IPS-NIHi7 (cell line): Measurements from ENCODE around the gene WDR86.
A peak's percentile ranks its signal among the peaks of the same experiment; 100 is the strongest.

Experiments used
- DNase-seq: peaks from one replicate; pipeline ENCODE4 v3.0.0; 2012; ENCODE audit warnings: mixed read lengths; ENCODE audit errors: extremely low spot score

Gene WDR86

DNA sequence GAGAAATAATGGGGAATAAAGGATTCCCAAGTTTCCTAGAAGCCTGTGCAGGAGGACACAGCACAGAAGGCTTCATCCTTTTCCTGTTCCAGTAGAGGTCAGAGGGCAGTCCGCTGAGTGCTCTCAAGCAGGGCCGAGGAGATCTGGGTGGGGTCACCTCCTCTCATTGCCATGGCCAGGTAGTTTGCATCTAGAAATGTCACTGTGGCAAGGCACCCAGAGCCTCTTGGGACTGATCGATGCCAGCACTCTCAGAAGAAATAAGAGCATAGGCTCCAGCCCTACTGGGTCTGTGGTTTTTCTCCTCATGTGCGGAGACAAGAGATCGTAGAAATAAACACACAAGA, 60.4 kb downstream of the WDR86 start:
- no peak for DNase-seq

- DNase-seq = no peak
Measured at GRCh38 chr7:151348970-151349369, 60.9 kb downstream of the WDR86 start.

- DNase-seq = no peak
Measured at GRCh38 chr7:151347200-151347599, 62.6 kb downstream of the WDR86 start.

DNA sequence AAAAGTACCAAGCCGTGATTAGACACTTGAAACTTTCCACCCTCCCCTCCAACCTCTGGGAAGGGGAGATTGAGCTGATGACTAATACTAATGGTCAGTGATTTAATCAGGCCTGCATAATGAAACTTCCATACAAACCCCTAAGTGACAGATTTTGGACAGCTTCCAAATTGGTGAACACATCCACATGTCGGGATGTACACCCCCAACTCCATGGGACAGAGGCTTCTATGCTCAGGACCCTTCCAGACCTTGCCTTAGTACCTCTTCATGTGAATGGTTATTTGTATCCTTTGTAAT, 63.4 kb downstream of the WDR86 start:
- no peak for DNase-seq

DNA sequence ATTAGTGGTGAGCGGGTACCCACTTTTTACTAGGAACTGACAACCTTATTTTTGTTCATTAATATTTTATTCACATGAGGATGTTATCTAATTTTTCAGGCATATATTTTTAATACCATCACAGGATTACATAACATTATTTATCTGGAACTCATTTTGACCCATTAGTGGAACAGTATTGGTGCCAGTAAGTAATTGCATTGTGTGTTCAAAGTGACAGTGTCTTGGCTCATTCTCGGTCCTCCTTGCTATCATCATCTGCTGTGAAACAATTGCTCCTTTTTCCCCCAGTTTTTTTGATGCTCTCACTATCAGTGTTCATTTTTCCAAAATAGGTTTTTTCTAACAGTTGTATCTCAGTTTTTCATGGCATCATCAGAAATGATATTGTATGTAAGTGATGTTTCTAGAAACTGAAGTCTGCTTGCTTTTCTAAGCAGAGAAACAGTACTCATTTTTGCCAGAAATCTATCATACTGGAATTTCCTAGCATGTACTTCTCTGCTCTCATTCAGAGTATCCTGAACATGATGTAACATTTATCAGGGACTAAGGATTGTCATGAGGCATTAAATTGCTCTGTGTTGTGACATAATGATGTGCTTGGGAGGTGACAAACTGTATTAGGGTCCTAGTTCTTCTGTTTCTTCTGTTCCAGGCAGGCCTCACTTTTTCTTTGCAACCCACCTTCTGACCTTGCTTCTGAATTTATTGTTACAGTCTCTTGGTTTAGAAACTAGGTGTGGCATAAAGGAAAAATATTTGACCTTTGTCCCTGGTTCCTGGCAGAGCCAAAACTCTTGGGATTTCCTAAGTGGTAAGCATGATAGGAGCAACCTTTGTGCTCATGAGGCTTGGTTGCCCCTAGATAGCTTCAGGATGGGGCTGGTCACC, 64.0 kb downstream of the WDR86 start:
- DNase-seq = no peak

GRCh38 chr7:151343516-151343915, 66.3 kb downstream of the WDR86 start:
- DNase-seq = no peak

- no peak for DNase-seq
Measured at GRCh38 chr7:151342811-151343210, 67.0 kb downstream of the WDR86 start.

GRCh38 chr7:151342102-151342646, 67.7 kb downstream of the WDR86 start:
- DNase-seq = no peak

DNA sequence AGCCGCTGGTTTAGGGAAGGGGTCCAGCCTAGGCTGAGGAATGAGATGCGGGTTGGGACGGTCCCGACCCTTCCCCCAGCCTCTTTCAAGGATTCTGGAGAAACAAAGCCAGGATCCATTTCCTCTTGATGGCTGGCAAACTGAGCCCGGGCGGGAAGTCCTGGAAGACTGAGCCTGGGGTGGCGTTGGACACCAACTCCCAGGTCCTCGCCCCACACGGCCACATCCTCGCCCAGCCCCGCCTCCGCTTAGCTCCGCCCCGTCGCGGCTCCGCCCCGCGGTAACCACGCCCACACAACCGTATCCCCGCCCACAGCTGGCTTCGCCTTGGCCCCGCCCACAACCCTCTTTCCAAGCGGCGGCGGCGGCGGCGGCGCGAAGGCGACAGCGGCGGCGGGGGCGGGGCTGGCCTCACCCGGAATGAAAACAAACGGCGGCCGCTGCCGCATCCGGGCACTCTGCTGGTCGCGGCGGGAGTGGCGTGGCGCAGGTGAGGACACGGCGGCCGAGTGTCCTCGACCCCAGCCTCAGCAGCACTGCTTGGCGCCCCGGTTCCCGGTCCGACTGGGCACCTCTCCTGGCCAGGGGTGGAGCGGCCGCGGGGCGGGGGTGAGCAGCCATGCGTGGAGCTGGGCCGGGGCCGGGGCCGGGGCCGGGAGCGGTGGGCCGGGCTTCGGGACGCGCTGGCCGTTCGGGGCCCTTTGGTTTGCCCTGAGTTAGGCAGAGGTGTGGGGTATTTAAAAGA, 68.3 kb downstream of the WDR86 start, which contains the start of gene NUB1:
Gene NUB1 (plus strand): TSS at position 456 of the 745 bp plus-strand sequence. CDS start 3,538 bp downstream, outside the sequence.
- DNase-seq = peak; percentile 97

DNA sequence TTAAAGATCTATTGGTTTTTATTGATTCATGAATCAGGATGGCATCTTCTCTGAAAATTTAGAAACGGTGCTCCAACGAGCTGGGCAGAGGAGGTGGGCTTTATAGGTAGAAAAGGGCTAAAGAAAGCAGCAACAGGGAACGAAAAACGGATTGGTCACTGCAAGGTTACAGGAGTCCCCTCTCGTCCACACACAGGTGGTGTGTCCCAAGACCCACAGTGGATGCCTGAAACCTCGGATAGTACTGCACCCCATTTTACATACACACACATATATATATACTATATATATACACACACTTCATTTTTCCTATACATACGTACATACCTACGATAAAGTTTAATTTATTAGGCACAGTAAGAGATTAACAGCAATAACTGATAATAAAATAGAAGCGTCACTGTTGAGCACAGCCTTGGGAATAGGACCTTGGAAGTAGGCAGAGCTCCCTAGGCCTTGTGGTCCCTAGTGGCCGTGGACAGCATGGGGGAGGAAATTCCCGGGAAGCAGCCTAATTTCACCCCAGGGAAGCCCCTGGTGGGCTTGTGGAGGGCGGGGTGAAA, 69.0 kb downstream of the WDR86 start:
- DNase-seq = no peak

DNA sequence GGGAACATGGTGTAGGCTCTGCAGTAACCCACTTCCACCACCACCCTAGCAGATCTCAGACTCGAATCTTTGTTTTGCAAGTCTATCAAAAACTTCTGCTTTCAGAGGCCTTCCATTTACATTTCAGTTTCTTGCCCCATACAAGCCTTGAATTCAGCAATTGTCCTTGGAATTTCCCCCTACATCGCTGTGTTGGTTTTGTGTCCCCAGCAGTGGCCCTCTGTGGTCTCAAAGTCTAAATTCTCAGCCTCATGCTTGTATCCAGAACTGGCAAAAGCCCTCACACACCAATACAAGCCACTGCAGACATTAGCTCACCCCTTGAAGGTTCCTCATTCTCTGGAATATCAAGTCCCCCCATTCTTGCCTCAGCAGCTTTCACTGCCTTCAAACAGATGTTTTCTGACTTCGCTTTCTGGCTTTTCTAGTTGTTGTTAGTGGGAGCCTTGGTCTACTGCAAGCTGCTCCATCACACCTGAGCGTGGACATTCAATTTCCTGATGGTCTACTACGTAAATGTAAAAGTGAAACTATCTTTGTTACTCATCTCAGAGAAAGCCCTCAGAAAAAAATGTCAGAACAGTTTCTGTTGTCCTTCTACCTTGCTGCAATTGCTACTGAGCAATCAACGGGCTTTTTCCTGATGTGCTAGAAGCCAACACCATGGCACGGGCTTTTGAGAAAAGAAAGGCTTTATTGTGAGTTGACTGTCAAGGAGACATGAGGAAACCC, 70.0 kb downstream of the WDR86 start:
- DNase-seq = no peak

GRCh38 chr7:151338809-151339208, 71.0 kb downstream of the WDR86 start:
- DNase-seq = no peak

DNA sequence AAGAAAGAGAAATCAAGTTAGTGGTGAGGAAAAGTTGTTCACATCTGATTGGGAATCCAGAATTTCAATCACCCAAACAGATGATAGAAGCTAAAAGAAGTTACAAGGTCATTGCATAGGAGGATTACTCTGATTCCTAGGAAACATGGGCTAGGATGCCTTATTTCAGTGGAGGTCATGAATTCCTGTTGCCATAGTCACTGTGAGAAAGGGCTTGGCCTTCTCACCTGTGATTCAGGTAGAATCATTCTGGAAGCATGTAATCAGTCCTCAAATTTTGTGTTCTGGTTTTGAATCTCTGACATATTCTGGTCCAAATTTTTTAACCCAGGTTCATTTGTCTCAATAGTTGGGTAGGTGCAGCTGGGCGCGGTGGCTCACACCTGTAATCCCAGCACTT, 72.5 kb downstream of the WDR86 start:
- DNase-seq = no peak

- DNase-seq = no peak
Measured at GRCh38 chr7:151336027-151336708, 73.7 kb downstream of the WDR86 start.

GRCh38 chr7:151334628-151335027, 75.2 kb downstream of the WDR86 start:
- no peak for DNase-seq
